8988T (cell line): ENCODE results near the gene LRP3.
"Not testable (repeated sequence)": the region's sequence is repeated elsewhere in the genome, so short reads cannot be mapped to it uniquely, and the experiment has no call there.

Source experiments
- DNase-seq: peaks from one replicate; pipeline ENCODE4 v3.0.0; 2011

Gene LRP3

DNA sequence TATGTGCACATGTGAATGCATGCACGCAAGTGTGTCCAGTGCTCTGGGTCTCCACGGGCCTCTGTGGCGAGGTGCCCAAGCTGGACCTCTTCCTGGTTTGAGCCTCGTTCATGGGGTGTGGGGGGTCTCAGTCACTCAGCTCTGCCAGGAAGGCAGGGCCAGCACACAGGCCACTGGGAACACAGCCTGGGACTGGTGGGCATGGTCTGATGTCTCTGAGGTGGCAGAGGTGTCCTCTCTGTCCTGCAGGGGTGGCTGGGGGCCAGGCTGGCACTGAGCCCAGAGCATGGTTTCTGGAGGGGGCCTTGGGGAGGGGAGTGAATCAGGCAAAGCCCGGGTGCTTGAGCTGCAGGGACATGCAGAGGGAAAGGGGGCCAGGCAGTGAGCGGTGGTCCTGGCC lies 9.4 kb downstream of the LRP3 start:
- DNase-seq, result no peak

DNA sequence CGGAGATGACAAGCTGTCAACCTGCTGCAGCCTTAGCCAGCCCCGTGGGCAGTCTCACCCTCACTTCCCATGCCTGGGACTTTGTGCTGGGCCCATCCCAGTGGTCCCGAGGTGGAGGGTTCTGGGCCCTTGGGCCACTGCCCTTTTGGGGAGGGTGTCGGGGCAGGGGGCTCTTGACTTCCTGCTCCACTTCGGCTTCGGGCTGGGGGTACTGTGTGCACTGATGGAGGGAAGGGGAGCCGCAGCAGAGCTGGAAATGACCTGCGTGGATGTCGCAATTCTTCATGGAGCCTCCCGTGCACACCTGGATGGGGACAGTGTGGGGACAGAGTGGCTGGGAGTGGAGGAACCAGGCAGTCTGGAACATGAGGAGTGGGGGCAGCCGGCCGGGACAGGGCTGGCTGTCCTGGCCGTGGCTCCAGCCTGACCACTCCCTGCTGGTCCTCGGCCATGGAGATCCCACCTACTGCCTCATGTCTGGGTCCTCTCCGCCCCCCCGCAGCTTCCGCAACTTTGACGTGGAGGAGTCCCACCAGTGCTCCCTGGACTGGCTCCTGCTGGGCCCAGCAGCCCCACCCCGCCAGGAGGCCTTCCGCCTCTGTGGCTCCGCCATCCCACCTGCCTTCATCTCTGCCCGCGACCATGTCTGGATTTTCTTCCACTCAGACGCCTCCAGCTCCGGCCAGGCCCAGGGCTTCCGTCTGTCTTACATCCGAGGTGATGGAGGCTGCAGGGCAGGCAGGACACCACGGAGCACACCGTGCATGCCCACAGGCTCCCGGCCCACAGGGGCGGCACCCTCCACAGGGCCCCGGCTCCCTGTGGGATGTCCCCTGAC lies 10.2 kb downstream of the LRP3 start:
- no peak for DNase-seq

DNA sequence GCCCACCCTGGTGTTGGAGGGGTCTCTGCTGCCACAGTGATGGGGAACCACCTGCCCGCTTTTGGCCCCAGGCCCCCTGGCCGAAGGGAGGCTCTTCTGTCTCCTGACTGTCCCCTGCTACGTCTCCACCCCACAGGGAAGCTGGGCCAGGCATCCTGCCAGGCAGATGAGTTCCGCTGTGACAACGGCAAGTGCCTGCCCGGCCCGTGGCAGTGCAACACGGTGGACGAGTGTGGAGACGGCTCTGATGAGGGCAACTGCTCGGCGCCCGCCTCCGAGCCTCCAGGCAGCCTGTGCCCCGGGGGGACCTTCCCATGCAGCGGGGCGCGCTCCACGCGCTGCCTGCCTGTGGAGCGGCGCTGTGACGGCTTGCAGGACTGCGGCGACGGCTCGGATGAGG lies 11.0 kb downstream of the LRP3 start:
- no peak for DNase-seq

DNA sequence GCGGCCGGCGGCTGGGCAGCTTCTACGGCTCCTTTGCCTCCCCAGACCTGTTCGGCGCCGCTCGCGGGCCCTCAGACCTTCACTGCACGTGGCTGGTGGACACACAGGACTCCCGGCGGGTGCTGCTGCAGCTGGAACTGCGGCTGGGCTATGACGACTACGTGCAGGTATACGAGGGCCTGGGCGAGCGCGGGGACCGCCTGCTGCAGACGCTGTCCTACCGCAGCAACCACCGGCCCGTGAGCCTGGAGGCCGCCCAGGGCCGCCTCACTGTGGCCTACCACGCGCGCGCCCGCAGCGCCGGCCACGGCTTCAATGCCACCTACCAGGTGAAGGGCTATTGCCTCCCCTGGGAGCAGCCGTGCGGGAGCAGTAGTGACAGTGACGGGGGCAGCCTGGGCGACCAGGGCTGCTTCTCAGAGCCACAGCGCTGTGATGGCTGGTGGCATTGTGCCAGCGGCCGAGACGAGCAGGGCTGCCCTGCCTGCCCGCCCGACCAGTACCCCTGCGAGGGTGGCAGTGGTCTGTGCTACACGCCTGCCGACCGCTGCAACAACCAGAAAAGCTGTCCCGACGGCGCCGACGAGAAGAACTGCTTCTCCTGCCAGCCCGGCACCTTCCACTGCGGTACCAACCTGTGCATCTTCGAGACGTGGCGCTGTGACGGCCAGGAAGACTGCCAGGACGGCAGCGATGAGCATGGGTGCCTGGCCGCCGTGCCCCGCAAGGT lies 11.6 kb downstream of the LRP3 start:
- no peak for DNase-seq

DNA sequence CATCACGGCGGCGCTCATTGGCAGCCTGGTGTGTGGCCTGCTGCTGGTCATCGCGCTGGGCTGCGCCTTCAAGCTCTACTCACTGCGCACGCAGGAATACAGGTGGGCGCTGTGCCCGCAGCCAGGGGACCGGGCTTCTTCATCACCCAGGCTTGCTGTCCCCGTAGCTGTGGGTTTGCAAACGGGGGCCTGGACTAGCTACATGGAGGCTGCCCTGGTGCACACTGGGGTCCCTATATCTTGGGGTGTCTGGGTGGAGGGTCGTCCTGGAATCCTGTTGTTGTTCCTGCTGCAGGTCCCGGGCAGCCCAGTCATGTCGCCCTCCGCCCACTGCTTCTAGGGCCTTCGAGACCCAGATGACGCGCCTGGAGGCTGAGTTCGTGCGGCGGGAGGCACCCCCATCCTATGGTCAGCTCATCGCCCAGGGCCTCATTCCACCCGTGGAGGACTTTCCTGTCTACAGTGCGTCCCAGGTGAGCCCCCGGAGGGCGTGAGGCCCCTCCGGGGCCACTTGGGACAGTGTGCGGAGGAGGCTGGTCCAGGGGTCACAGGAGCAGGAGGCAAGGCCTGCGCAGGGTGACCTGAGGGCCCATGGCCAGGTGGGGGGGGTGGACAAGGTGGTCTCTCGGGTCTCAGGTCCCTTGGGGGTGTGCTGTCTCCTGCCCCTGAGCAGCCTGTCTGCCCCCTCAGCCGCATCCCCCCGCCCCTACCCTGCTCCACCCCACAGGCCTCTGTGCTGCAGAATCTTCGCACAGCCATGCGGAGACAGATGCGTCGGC lies 12.3 kb downstream of the LRP3 start:
- DNase-seq, result no peak

DNA sequence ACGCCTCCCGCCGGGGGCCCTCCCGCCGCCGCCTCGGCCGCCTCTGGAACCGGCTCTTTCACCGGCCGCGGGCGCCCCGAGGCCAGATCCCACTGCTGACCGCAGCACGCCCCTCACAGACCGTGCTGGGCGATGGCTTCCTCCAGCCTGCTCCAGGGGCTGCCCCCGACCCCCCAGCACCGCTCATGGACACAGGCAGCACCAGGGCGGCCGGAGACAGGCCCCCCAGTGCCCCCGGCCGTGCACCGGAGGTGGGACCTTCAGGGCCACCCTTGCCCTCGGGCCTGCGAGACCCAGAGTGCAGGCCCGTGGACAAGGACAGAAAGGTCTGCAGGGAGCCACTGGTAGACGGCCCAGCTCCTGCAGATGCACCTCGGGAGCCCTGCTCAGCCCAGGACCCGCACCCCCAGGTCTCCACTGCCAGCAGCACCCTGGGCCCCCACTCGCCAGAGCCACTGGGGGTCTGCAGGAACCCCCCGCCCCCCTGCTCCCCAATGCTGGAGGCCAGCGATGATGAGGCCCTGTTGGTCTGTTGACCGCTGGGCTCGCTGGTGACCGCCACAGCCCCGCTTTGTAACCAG lies 13.0 kb downstream of the LRP3 start:
- DNase-seq, result no peak

DNA sequence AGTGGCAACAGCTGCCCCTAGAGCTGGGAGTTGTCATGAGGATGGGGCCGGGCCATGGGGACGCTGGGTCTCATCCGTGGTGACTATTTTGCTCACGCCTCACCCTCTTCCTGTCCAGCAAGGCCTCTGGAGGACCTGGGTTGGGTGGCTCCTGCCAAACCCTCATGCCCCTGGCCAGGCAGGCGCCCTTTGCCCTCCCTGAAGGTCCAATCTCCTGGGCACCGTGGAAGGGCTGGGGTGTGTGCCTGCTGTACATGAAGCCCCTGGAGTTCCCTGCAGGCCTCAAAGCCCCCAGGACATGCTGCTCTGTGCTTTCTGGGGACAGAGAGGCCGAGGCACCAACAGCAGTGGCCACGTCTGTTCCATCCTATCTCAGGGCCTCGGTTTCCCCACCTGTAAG lies 13.8 kb downstream of the LRP3 start:
- no peak for DNase-seq

DNA sequence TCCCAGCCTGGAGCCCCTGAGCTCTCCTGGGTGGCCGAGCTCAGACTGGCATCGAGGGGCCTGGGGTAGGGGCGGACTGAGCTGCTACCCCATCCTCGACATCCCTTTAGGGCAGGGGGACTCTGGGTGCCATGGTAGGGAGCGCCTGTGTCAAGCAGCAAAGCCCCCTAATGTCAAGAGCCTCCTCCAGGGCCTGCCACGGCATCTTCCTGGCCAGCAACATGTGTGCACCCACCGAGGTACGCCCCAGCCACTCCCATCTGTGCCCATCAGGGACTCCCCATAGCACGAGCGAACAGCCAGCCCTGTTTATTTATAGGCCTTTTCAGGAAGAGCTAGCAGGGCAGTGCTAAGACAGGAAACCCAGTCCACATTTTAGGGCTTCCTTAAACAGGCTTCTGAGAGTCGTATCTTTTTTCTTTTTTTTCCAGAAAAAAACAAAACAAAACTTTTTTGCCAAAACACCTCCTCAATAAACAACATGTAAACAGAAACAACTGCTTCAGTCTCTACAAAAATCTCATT lies 14.3 kb downstream of the LRP3 start:
- no peak for DNase-seq

DNA sequence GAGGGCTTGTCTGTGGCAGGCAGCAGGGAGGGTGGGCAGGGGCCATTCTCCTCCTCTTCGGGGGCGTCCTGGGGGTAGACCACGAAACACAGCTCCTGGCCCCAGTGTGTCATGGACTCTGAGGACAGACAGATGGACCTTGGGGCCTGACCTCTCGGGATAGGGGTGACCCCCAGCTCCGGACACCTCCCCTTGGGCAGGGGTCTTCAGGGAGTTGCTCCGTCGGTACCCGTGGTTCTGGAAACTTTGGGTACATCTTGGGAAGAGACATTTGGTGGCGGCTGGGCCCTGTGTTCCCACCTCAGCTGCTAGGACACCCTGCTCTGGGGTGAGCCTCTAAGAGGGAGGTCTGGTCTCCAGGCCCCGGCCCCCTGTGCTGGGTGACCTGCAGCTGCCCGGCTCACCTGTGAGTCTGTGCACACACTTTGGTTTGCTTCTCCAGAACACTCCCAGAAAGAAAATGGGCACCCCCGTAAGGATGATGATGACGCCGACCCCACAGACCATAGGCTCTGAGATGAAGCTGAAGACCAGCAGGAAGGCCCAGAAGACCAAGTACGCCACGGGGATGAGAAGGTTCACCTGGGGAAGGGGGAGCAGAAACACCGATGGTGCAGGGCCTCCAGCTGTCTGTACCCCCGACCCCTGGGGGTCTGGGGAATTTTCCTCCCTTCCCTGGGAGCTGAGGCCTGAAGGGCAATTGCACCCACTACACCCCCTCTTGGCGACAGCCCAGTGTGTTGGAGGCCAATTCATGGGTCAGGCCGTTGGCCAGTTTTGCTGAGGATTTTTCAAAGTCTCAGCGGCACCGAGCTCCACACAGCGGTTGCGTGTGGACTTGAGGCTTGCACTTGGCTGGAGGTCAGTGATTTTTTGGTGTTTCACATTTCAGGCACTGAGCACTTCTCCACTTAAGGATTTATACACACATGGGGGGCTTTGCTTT lies 15.0 kb downstream of the LRP3 start:
- no peak for DNase-seq

DNA sequence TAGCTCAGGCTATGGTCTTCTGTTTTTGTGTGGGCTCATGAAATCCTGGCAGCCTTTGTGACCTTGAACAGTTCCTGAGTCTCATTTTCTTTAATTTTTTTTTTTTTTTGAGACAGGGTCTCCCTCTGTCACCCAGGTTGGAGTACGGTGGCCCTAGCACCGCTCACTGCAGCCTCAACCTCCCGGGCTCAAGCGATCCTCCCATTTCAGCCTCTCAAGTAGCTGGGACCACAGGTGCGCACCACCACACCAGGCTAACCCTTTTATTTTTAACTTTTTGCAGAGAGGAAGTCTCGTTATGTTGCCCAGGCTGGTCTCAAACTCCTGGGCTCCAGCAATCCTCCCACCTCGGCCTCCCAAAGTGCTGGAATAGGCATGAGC lies 15.7 kb downstream of the LRP3 start:
- not testable (repeated sequence) for DNase-seq

DNA sequence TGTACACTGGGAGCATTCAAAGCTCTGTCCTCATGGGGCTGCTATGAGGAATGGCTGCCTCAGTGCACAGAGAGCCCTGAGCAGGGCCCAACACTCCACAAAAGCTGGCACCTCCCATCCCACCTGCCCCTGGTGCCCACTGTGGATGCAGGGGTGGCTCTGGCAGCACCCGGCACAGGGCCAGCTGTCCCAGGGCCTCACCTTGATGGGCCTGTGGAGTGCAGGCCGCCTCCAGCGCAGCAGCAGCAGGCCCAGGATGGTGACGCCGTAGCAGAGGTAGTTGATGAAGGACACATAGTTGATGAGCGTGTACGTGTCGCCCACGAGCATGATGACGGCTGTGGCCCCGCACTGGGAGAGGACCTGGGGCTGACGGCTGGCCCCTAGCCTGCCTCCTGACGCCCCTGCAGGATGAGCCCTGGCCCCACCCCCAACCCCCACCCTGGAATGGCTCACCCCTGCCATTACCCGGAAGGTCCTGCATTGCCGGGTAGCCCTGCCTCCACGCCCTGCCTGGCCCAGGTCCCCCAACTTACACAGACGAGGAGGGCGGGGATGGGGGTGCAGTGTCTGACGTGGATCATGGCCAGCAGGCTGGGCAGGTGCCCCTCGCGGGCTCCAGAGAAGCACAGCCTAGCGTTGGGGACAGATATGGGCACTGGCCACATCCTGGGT lies 16.3 kb downstream of the LRP3 start:
- DNase-seq, result no peak

DNA sequence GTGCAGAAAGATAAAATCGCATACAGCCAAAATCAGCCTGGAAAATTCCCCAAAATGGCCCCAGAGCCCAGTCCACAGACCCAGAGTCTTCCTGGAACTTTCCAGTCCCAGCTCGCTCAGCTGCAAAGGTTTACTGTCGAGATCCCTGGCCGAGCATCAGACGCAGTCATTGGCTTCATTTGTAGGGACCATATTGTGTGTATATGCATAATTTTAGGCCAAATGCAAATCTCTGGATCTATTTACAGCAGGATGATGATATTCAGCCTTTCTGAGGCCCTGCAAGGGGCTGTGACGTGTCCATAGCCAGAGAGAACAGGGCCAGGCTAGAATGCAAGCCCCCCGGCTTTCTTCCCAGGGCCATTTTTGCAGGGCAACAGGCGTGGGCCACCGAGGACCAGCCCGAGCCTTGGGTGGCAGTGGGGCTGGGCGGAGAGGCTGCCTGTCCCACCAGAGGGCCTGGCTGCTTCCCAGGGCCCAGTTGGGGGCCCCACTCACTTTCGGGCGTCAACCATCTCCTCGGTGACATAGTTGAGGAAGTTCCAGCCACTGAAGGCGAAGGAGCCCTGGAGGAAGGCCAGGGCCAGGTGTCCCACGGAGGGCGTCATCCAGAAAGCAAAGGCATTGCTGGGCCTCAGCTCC lies 17.8 kb downstream of the LRP3 start:
- no peak for DNase-seq

DNA sequence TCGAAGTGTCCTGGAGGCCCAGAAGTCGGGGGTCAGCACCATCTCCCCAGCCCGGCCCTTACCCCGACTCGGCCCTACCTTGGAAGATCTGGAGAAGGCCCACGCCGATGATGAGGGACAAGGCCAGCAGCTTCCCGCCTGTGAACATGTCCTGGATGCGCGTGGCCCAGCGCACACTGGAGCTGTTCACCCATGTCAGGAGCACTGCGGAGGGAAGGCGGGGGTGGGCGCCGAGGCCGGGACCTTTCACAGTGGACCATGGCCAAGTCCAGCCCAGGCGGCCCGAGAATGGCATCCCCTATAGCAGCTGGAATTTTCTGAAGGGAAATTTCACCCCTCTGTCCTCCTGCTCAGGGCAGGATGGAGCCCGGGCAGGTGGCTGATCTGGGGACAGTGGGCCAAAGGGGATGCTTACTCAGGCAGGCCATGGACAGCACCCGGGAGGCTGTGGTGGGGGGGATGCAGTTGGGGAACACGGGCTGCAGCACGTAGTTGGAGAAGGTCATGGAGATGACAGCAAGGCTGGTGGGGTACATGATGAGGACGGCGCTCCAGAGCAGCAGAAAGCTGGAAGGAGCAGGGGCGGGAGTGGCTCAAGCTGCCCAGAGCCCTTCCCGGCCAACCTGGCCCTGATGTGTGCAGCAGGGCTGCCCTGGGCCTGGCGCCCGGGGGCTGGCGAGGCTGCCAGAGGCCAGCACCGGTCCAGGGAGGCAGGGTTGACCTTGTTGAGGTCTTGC lies 18.5 kb downstream of the LRP3 start:
- no peak for DNase-seq

DNA sequence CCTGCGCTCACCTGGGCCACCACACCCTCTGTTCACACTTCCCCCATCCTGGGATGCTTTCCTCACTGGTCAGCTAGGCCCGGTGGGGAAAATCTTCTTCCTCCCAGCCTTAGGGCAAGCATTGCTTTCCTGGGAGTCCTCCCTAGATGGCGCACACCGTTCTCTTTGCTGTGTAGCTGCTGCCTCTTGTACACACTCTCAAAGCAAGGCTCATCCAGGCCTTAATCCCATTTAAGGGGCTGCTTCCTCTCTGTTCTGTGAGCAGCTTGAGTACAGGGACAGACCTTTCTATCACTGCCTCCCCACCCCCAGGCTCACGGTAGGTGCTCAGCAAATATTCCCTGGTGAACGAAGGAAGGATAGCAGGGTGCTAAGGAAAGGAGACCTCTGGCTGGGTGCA lies 20.5 kb downstream of the LRP3 start:
- peak; percentile 95 for DNase-seq

DNA sequence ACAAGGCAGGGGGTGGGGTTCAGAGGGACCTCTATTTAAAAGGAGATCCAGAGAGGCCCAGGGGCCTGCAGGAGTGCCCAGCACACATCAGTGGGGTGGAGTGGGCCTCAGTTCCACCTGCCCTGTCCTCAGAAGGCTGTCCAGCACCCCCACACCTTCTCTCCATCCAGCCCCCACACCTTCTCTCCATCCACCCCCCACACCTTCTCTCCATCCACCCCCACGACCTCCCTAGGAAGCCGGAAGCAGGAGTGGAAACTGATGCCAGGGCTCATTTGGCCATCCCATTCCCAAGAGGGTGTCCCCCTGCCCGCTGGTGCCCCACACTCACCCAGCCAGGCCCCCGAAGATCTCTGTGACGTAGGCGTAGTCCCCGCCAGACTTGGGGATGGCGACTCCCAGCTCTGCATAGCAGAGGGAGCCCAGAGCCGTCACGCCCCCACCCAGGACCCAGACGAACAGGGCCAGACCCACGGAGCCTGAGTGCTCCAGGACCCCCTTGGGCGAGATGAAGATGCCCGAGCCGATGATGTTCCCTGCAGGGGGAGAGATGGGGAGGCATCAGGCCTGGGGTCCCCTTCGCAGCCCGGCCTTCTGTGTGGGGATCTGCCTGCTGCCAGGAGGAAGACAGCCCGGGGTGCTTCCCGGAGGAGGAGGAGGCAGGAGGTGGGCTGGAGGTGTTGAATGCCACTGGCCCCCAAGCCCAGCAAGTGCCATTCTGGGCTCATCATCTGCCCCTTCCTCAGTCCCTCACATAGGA lies 21.5 kb downstream of the LRP3 start:
- no peak for DNase-seq

DNA sequence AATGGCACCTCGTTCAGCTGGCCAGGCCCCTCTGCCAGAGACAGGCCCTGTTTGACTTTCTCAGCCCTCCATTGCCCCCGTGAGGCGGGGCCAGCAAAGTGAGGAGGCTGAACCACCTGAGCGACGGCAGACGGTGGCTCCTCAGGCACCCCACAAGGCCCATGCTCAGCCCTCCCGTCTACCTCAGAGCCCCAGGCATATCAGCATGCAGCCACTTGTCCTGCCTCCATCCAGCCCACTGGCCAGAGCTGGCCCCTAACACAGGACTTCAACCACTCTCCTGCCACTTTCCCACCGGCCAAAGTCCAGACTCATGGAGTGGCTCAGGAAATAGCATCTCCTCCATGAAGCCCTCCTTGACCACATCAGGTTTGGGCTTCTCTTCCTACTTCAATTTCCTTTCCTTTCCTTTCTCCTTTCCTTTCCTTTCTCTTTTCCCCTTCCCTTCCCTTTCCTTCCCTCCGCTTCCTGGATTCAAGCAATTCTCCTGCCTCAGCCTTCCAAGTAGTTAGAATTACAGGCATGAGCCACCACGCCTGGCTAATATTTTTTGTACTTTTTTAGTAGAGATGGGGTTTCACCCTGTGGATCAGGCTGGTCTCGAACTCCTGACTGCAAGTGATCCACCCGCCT lies 22.2 kb downstream of the LRP3 start:
- no peak for DNase-seq

DNA sequence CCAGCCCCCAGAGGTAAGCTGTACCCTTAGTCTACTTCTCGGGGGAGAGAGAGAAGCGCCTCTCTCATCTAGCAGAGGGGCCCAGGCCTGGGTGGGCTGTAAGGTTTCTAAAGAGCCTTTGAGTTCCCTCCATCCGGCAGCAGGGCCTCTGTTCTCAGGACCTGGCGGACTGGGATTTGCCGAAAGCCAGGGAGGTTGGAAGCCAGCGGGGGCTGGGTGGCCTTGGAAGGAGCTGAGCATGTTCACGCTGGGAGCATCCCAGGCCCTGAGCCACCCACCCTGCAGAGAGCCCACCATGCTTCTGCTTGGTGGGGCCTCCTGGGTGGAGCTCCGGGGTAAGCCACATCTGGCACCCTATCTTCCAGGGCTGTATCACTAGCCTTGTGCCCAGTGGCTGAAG lies 23.8 kb downstream of the LRP3 start:
- no peak for DNase-seq

DNA sequence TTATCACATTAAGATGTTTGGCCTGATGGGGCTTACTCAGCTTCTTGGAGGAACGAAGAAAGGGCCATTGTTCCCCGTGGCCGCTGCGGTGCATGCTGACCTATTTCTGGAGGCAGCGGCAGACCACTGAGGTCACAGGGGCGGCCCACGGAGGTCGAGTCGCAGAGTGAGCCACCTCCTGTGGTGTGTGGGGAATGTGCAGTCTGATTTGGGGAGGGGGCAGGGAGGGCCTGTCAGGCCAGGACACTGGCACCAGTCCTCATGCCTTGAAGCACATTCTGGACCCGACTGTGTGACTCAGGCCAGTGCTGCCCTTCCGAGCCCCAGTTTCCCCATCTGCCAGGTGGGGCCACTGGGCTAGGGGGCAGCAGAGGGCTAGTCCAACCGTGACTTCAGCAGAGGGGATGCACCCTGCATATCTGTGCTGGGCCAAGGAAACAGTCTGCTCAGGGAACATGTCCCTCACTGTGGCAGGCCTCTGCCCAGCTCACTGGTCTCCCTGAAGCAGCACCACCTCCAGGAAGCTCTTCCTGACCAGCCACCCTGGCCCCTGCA lies 25.2 kb downstream of the LRP3 start:
- peak; percentile 77 for DNase-seq
